GM21360 (cell line): ENCODE data around the gene OR4C46.
"Not testable (repeated sequence)": the region's sequence is repeated elsewhere in the genome, so short reads cannot be mapped to it uniquely, and the experiment has no call there.

ENCODE experiments used
- ATAC-seq: cut with Tn5 transposase; IDR thresholded peaks from one replicate; pipeline ENCODE4 v1.9.1; 2021; ENCODE audit warnings: mild to moderate bottlenecking, moderate library complexity; ENCODE audit not compliant: unreplicated experiment

The OR4C46 gene

DNA sequence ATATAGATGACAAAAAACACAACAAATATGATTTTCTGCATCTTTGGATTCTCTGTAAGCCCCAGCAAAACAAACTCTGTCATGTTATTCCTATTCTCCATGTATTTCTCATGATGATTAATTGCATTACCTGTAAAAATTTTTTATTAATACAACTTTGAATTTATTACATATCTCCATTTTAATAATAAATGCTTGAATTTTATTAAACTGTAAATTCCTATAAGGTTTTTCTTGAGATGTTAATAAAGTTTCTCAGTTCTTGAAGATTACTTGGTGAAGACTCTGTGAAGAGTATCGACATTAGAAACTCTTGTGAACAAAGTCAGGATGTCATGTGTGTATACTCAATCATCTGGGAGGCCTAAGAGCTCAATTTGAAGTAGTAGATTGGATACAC is at the start of gene OR4C46:
TSS of gene OR4C46 (minus strand) at position 101 of the 400 bp plus-strand sequence. CDS start at position 101, 0 bp downstream.
- ATAC-seq: no peak

DNA sequence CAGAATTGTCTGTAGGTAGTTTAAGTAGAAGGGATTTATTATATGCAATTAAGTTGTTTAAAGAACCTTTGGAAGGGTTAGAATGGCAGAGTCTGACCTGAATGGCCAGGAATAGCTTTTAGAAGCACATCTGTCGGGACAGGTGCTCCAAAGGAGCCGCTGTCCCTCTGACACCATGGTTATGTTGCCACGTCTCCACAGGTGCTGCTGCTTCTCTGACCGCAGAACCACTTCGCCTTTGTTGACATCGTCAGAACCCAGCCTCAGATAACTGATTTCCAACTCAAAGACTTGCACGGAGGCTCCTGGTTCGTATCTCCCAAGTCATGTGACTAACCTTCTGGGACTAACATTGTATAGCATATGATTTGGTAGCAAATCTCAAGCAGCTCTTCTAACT is 41.8 kb upstream of the OR4C46 start:
- ATAC-seq: not testable (repeated sequence)

DNA sequence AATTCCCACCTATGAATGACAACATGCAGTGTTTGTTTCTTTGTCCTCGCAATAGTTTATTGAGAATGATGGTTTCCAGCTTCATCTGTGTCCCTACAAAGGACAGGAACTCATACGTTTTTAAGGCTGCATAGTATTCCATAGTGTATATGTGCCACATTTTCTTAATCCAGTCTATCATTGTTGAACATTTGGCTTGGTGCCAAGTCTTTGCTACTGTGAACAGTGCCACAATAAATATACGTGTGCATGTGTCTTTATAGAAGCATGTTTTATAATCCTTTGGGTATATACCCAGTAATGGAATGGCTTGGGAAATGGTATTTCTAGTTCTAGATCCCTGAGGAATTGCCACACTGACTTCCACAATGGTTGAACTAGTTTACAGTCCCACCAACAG is 42.4 kb downstream of the OR4C46 start:
- ATAC-seq: not testable (repeated sequence)

DNA sequence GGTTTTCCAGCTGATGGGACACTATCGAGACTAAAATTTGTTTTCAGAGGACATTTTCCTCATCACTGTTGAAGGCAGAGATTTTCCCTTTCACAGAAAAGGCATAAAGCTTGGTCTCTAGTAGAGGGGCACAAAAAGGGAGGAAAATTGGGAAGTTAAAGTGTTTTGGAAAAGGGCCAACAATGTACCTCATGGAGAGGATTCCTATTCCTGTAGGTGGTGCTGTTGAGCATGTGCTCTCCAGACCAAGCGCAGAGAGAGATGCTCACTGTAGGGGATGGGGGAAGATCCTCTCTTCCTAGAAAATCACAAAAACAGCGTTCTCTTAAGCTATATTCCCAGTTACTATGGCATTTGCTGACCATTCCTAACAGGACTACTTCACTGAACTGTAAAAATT is 44.9 kb downstream of the OR4C46 start:
- ATAC-seq: no peak

DNA sequence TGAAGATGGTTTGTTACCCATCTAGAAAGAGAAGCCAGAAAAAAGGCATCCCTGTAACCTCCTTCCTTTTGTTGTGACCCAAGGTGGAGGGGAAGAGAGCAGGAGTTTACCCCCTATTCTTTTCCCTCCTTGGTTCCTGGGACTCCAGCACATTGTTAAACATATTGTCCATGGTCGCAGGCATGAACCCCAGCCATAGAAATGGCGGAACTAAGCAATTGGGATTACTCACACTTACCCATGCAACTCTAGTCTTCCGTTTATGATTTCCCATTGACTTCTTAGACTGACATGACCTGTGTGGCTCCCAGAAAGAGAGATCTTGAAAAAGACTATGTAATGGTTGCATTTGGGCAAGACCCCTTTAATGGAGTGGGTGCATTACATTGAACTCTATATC is 45.4 kb downstream of the OR4C46 start:
- ATAC-seq: no peak
